GM18507 (cell line): ENCODE results near the gene ADGRF3.
"Not testable (repeated sequence)": the region's sequence is repeated elsewhere in the genome, so short reads cannot be mapped to it uniquely, and the experiment has no call there.

Source experiments
- DNase-seq: peaks from one replicate; pipeline ENCODE4 v3.0.0; 2011; ENCODE audit warnings: low read depth; ENCODE audit not compliant: insufficient read length; ENCODE audit errors: extremely low spot score
- FAIRE-seq: peaks from 2 replicates; lab custom pipeline; 2011; peaks lifted over from hg19 to GRCh38; lab: Jason Lieb, UNC

ADGRF3 gene, protein sequence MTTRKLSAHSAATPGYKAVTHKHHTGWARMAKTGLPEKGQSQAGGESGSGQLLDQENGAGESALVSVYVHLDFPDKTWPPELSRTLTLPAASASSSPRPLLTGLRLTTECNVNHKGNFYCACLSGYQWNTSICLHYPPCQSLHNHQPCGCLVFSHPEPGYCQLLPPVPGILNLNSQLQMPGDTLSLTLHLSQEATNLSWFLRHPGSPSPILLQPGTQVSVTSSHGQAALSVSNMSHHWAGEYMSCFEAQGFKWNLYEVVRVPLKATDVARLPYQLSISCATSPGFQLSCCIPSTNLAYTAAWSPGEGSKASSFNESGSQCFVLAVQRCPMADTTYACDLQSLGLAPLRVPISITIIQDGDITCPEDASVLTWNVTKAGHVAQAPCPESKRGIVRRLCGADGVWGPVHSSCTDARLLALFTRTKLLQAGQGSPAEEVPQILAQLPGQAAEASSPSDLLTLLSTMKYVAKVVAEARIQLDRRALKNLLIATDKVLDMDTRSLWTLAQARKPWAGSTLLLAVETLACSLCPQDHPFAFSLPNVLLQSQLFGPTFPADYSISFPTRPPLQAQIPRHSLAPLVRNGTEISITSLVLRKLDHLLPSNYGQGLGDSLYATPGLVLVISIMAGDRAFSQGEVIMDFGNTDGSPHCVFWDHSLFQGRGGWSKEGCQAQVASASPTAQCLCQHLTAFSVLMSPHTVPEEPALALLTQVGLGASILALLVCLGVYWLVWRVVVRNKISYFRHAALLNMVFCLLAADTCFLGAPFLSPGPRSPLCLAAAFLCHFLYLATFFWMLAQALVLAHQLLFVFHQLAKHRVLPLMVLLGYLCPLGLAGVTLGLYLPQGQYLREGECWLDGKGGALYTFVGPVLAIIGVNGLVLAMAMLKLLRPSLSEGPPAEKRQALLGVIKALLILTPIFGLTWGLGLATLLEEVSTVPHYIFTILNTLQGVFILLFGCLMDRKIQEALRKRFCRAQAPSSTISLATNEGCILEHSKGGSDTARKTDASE

DNA sequence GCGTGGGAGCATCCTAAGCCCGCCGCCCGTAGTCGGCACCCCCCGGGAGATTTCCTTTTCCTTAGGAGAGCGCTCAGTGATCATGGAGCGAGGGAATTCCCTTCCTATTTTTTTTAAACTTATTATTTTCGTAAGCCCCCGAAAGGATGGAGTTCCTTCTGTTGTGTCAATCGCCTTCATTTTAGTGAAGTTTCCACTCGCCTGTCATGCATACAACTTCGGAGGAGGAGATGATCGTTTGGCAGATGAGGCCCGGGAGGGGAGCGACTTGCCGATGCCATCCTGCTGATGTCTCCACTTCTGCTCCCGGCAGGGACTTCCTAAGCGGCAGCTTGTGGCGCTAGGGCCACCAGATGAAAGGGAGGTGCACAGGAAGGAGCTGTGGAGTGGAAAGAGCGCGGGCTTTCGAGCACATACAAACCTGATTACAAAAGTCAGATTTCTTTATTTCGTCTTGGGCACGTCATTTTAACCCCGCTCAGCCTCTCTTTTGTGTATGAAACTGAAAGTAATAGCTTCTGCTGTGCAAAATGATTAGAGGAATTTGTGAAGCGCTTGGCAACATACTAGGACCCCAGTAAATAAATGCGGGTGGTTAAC is at the start of gene ADGRF3:
Gene ADGRF3 (minus strand): TSS at position 336 of the 600 bp plus-strand sequence. CDS start 555 bp downstream, outside the sequence.
- FAIRE-seq (peak; percentile 70), DNase-seq (no peak)

DNA sequence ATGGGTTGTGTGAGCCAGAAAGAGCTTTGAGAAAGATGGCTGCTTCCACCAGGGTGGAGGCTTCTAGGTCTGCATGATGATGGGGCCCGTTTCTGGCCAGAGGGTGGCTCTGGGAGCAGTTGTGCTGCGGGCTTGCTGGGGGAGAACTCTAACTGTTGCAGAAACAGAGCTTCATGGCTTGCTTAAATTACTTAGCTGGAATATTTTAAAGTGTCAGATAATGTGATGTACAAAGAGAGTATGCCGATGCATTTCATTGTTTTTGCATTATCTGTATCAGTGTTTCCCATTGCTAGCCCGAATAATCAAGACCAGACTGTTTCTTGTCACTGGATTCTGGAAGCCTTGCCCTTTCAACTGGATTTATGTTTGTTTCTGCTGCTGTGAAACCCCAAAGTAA is 48.8 kb upstream of the ADGRF3 start:
- no peak for DNase-seq
- no peak for FAIRE-seq

DNA sequence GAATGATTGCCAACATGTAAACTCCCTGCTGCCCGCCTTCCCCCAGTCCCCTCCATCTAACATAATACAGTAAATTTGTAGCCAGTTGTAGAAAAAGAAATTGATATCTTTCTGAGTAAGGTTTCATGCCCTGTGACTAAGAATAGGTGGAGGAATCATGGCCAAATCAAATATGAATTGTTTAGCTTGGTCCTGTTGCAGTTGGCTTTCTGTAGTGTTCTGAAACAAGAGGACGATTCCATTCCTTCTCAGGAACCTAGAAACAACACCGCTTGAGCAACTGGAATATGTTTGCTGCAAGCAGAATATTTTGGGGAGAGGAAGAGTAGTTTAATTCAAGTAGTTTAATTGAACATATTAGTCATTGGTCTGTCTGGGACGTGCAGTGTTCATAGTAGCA is 48.1 kb upstream of the ADGRF3 start:
- no peak for FAIRE-seq
- DNase-seq = no peak

DNA sequence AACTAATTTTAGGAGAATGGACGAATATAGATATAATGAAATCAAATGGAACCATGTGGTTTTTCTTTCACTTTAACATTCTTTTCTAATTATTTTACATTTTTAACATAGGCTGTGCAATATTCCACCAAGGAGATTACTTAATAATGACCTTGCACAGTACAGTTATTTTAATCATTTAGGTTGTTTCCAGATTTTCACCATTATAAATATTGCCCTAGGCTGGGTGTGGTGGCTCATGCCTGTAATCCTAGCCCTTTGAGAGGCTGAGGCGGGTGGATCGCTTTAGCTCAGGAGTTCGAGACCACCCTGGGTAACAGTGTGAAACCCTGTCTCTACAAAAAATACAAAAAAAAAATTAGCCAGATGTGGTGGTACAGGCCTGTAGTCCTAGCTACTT is 40.6 kb upstream of the ADGRF3 start:
- FAIRE-seq (no peak), DNase-seq (no peak)

DNA sequence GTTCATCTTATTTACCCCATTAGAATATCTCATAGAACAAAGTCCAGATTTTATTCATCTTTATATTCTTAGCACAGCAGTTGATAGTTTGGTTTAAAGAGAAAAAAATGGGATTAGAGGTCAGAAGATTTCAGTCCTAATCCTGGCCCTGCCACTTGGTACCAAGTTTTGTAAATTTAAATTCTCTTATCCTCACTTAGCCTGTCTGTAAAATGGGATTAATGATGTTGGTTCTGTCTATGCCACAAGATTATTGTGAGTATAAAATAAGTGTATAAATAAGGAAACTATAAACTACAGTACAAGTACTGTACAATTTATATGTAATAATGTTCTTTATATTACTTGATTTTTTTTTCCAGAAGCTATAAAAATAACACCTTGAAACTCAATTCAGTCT is 38.0 kb upstream of the ADGRF3 start:
- DNase-seq = no peak
- FAIRE-seq = no peak

DNA sequence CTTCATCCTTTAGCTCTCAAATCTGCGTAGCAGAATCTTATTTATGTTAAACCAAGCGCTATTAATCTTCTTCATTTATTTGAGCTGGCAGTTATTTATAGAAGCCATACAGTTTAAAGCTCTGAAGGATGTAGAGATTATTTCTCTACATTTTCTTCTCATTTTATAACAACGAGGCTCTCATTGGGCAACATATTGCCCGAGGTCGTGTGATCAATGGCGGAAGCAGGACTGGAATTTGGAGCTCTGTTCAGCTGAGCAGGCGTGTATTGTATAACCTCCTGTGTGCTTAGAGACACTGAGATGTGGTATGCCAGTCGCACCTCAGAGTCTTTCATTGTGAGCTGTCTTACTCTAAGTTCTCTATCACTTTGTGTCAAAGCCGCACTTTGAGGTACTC is 37.6 kb upstream of the ADGRF3 start:
- DNase-seq = no peak
- no peak for FAIRE-seq

DNA sequence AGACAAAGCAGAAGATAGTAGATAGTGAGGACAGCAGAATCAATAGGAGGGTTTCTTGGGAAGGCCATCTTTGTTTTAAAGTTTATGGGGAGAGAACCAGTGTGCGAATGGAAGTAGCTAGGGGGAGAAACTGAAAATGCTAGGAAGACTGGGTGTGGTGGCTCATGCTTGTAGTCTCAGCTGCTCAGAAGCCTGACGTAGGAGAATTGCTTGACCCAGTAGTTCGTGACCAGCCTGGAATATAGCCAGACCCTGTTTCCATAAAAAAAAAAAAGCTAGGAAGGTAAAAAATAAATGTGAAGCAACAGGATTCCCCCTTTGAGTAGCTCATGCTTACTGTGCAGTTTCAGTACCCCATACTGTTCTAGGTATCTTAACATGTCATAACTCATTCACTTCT is 36.0 kb upstream of the ADGRF3 start:
- DNase-seq (no peak), FAIRE-seq (no peak)

DNA sequence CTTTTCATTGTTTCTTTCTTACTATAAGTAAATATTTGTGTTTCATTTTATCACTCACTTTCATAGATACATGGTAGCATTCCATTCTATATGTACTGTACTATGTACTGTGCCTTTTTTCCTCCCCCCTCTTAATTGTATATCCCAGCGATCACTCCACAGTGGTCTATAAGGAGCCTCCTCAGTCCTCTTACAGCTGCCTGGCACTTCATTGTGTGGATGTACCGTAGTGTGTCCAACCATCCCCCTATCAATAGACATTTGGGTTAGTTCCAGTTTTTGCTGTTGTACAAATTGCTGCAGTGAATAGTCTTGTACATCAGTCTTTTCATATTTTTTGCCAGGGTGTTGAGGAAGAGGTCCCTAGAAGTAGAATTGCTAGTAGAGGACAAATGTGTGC is 33.7 kb upstream of the ADGRF3 start:
- FAIRE-seq (no peak), DNase-seq (no peak)

DNA sequence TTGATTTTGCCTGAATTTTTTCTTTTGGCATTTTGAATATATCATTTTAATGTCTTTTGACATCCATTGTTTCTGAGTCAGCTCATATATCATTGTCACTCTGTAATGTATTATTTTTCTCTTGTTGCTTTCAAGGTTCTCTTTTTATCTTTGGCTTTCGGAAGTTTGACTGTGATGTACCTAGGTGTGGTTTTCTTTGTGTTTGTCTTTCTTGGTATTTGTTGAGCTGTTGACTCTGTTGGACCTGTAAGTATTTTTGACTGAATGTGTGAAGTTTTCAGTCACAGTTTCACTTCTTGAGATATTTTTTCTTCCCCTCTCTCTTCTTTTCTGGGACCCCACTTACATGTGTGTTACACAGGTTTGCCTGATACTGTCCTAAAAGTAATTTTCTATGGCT is 30.2 kb upstream of the ADGRF3 start:
- DNase-seq (no peak), FAIRE-seq (peak; percentile 26)

DNA sequence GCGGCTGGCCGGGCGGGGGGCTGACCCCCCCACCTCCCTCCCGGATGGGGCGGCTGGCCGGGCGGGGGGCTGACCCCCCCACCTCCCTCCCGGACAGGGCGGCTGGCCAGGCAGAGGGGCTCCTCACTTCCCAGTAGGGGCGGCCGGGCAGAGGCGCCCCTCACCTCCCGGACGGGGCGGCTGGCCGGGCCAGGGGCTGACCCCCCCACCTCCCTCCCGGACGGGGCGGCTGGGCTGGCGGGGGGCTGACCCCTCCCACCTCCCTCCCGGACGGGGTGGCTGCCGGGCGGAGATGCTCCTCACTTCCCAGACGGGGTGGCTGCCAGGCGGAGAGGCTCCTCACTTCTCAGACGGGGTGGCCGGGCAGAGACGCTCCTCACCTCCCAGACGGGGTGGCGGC is 24.3 kb upstream of the ADGRF3 start:
- FAIRE-seq, DNase-seq: not testable (repeated sequence)

DNA sequence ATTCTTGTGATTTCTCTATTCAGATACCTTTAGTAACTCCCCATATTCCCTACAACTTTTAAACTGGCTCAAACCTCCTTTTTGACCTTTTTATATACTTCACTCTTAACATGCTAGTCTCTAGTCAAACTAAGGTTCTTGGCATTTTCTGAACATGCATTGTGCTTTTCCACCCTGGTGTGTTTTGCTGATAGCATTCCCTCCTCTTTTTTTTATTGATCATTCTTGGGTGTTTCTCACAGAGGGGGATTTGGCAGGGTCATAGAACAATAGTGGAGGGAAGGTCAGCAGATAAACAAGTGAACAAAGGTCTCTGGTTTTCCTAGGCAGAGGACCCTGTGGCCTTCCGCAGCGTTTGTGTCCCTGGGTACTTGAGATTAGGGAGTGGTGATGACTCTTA is 23.1 kb upstream of the ADGRF3 start:
- not testable (repeated sequence) for FAIRE-seq, DNase-seq

DNA sequence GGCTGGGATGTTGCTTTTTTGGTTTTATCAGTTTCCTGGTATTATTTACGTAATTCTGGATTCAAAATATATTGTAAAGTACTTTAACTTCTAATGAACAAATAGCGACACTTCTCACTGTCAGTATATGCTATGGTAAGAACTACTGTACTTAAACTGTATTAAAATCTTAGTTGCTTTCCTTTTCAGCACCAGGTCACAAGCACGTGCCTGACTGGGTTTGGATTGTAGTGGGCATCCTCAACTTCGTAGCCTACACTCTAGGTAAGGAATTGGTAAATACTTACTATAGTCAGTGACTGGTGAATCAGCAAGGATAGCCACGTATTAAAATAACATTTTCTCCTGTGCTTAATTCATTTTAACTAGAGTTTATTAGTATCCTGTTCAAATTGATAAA is 20.4 kb upstream of the ADGRF3 start:
- FAIRE-seq (no peak), DNase-seq (no peak)

DNA sequence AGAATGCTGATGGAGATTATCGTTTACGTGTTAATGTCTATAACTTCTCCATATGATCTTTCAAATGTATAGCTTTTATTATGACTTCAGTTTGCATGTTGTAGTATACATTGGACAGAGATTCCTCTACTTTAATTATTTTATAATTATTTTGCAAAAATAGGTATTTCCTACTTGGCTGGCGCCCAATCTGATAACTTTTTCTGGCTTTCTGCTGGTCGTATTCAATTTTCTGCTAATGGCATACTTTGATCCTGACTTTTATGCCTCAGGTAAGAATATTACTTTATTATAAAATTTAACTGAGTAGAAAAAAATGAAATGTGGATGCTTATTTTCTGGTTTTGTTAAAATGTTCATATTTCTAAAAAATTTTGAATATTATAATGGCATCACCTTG is 18.1 kb upstream of the ADGRF3 start:
- DNase-seq = no peak
- no peak for FAIRE-seq

DNA sequence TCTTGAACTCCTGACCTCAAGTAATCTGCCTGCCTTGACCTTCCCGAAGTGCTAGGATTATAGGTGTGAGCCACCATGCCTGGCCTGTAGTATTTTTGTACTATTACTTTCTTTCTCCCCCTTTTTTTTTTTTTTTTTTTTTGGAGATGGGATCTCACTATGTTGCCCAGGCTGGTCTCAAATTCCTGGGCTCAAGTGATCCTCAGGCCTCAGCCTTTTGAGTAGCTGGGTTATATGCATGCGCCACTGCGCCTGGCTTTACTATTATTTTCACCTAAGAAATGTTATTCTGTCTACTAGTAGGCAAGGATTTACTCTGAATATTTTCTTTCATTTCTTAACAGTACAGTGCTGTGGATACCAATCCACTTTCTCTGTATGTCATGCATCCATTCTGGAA is 17.4 kb upstream of the ADGRF3 start:
- FAIRE-seq (no peak), DNase-seq (no peak)

DNA sequence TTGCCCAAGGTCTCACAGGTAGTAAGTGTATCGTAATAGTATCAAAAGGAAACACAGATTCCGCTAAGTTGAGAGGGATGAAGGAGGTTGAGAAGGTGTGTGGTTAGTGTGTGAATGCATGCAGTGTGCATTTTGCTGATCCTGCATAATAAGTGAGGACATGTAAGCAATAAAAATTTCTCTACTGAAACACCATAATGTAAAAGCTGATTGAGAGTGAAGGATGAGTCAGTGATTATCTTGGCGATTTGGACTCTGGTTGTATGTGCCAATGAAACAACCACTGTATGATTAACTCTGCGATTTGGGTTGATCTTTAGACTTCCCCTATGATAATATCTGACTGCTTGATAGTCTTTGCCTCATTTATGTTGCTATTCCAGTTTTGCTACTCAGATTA is 16.7 kb upstream of the ADGRF3 start:
- DNase-seq (no peak), FAIRE-seq (no peak)

DNA sequence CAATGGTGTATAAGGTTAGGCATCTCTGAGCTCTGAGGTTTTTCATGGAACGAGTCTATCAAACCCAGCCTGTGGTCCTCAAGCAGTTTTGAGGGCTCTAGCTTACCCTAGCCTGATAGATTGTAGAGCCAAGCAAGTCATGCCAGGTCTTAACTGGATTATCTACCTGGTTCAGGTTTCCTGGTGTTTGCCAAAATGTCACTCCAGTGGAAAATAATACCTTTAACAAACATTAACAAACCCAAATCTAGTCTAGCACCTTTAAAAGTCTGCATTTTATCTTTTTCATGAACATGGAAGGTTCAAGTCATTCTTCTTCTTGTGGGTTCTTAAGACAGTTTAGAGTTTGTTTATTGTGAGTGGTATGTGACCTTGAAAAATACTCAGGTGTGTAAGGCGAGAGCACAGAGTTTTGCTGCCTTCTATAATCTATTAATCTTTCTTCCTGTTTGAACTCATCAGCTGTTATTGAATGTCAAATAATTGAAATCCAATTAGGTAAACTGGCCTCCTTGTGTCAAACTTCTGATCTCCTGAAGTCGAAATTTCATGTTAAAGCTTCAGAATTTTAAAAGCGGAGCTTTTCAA is 13.4 kb upstream of the ADGRF3 start:
- DNase-seq (no peak), FAIRE-seq (no peak)

DNA sequence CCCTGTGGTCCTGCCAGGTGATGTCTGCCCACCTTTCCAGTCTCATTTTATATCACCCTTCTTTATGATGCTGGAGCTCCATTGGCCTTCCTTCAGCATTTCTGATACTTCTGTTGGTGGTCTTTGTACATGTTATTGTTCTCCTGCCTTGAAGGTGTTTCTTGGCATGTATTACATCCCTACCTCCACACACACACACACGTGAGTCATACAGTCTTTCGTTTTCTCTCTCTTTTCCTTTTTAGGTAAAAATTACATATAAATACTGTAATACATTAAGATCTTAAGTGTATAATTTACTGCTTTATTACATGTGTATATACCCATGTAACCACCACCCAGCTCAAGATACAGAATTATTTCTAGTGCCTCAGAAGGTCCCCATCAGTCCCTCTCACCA is 10.2 kb upstream of the ADGRF3 start:
- FAIRE-seq = no peak
- DNase-seq = no peak

DNA sequence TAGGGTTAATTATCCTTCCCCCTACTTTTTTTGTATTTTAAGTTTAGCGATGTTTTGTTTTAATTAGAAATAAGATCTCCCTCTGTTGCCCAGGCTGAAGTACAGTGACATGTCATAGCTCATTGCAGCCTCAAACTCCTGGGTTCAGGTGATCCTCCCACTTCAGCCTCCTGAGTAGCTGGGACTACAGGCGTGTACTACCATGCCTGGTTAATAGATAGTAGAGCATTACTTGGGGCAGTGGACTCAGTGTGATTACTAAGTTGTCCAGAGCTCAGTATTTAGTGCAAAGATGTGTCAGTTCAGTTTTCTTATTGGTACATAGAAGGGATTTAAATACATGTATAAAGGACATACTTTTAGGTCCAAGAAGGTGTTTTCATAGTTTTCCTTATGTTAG is 9.5 kb upstream of the ADGRF3 start:
- no peak for FAIRE-seq
- DNase-seq = no peak

DNA sequence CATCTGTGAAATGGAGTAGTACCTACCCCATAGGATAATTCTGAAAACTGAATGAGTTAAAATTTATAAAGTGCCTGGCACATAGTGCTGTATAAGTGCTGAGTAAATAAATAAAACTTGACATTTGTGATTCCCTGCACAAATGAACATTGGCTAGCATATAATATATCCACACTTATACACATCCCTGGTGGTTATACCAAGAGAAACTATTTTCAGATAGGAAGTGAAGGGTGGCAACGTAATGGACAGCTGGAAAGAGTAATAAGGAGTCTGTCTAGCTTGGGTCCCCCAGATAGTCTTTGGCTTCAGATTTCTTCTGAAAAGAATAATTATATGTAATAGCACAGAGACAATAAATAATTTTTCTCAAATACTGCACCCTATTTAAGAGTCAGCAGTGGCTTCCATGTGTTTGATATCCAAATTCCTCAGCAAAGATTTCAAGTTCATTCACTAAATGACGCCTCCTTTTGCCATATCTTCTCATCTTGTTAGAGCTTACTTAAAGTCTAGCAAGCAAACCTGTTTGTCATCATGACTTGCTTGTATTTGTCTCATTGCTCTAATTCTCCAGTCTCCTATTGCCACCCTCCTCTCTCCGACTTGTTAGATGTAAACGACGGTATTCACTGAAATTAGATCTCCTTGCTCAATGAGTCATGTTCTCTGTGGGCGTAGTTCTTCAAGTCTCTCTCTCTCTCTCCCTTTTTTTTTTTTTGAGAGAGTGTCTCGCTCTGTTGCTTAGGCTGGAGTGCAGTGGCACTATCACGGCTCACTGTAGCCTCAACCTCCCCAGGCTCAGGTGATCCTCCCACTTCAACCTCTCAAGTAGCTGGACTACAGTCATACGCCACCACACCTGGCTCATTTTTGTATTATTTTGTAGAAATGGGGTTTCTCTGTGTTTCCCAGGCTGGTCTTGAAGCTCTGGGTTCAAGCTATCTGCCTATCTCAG is 8.7 kb upstream of the ADGRF3 start:
- FAIRE-seq = no peak
- DNase-seq = no peak
